Chondrocyte (in vitro differentiated cells): ENCODE results near the gene SSR1. TPM values are rescaled to one million over a fixed set of nuclear protein-coding genes. Genes with fewer than 3 reads are reported as not detected.

Experiments used
- DNase-seq: peaks from one replicate; pipeline ENCODE4 v3.0.0; 2021; ENCODE audit warnings: mixed read lengths, low spot score
- H3K27ac Mint-ChIP-seq: one replicate; pipeline ENCODE4 v1.8.0; 2021; ENCODE audit warnings: mild to moderate bottlenecking, moderate library complexity, mixed read lengths; ENCODE audit not compliant: unreplicated experiment
- H3K27me3 Mint-ChIP-seq: 2 replicates; pipeline ENCODE4 v1.8.0; 2021; ENCODE audit warnings: low read depth, mixed read lengths
- H3K36me3 Mint-ChIP-seq: 2 replicates; pipeline ENCODE4 v1.8.0; 2021; ENCODE audit warnings: low read depth, mixed read lengths
- H3K4me1 Mint-ChIP-seq: 2 replicates; pipeline ENCODE4 v1.8.0; 2021; ENCODE audit warnings: low read depth, mild to moderate bottlenecking, mixed read lengths
- H3K4me3 Mint-ChIP-seq: one replicate; pipeline ENCODE4 v1.8.0; 2021; ENCODE audit warnings: mild to moderate bottlenecking, moderate library complexity, mixed read lengths; ENCODE audit not compliant: unreplicated experiment
- H3K9me3 Mint-ChIP-seq: 2 replicates; pipeline ENCODE4 v1.8.0; 2021; ENCODE audit warnings: low read depth, mixed read lengths
- total RNA-seq: library from RNA; stranded (reverse); gene quantifications from 3 replicates; pipeline ENCODE4 v1.2.1, GENCODE V29; 2021
- TF ChIP-seq, protein P1 (sequence below): fragments of 200-600 bp; sonication (generic); IDR thresholded peaks from 2 replicates; pipeline ENCODE4 v1.5.0; 2021; ENCODE audit warnings: antibody characterized with exemption, mild to moderate bottlenecking, moderate library complexity

Gene SSR1
- total RNA-seq, 1 donor from 2014 or later: 236 TPM

DNA sequence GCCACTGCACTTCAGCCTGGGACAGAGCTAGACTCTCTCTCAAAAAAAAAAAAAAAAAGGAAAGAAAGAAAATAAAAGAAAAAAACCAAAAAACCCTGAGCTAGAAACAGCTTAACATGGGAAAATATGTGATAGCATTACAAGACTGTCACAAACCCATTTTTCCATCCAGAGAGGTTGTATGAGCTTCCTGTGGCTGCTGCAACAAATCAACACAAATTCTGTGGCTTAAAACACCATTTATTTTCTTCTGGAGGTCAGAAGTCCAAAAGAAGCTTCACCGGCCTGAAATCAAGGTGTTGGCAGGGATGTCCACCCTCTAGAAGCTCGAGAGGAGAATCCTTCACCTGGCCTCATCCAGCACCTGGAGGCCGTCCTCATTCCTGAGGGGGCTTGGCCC, 21.7 kb upstream of the SSR1 start:
- TF ChIP-seq, protein P1, sequence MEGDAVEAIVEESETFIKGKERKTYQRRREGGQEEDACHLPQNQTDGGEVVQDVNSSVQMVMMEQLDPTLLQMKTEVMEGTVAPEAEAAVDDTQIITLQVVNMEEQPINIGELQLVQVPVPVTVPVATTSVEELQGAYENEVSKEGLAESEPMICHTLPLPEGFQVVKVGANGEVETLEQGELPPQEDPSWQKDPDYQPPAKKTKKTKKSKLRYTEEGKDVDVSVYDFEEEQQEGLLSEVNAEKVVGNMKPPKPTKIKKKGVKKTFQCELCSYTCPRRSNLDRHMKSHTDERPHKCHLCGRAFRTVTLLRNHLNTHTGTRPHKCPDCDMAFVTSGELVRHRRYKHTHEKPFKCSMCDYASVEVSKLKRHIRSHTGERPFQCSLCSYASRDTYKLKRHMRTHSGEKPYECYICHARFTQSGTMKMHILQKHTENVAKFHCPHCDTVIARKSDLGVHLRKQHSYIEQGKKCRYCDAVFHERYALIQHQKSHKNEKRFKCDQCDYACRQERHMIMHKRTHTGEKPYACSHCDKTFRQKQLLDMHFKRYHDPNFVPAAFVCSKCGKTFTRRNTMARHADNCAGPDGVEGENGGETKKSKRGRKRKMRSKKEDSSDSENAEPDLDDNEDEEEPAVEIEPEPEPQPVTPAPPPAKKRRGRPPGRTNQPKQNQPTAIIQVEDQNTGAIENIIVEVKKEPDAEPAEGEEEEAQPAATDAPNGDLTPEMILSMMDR: no peak
- peaks cover under 1% of the 10 kb centered on the region for H3K9me3 Mint-ChIP-seq
- H3K4me1 Mint-ChIP-seq: peaks cover 5% of the 10 kb centered on the region
- no peak overlapping the region for H3K27ac Mint-ChIP-seq
- H3K4me3 Mint-ChIP-seq: no peak overlapping the region
- no peaks in the 10 kb centered on the region for H3K36me3 Mint-ChIP-seq
- no peak for DNase-seq
- H3K27me3 Mint-ChIP-seq: no peaks in the 10 kb centered on the region

DNA sequence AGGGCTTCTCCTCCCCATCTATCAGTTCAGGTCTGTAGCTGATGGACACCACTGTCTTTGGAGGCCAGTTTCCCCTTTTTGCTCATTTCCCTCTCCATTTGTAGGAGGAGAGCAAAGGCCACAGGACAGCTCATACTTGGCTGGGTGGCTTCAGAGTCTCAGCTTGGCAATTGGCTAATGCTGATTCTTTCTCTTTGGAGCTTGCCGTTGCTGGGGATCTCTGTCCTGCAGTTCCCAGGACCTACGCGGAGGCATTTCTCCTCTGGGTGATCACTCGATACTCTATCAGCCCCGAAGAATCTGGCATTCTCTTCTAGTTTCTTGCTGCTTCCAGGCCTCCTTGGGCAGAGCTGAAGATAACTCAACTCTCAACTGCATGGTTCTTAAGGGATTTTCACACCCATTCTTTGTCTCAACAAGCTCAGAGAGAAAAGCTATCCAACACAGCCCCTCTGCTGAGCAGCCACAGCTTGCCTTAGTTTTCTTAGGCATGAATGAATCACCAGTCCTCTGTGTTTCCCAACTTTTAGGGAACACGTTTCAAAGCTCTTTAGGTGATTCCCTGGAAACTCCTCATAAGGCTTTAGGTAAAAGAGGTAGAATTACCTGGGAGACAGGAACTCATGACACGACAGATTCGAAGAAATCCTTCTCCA, 19.2 kb upstream of the SSR1 start:
- H3K36me3 Mint-ChIP-seq: no peaks in the 10 kb centered on the region
- no peak overlapping the region for H3K27ac Mint-ChIP-seq
- no peak for DNase-seq
- H3K4me3 Mint-ChIP-seq: no peak overlapping the region
- H3K9me3 Mint-ChIP-seq: no peaks in the 10 kb centered on the region
- H3K27me3 Mint-ChIP-seq: no peaks in the 10 kb centered on the region
- no peaks in the 10 kb centered on the region for H3K4me1 Mint-ChIP-seq
- TF ChIP-seq, protein P1: no peak

DNA sequence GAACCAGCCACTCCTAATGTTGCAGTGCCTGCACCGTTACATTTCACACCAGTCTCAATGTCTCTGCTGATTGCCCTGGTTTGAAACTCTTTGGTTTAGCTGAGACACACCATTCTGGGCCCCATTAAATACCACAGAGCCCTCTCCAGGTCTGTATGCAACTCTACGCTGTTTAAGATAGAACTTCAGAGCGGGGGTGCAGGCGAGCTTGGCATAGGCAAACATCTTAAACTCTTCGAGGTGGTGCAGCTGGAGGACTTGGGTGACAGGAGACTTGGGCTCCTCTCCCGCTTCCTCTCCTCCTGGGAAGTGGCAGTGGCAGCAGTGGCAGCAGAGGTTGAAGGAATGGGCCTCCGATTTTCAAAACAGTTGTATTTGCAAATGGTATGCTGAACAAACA, 18.5 kb upstream of the SSR1 start:
- no peak overlapping the region for H3K4me3 Mint-ChIP-seq
- H3K36me3 Mint-ChIP-seq: no peaks in the 10 kb centered on the region
- DNase-seq: no peak
- H3K4me1 Mint-ChIP-seq: no peaks in the 10 kb centered on the region
- H3K27me3 Mint-ChIP-seq: no peaks in the 10 kb centered on the region
- no peak overlapping the region for H3K27ac Mint-ChIP-seq
- TF ChIP-seq, protein P1: no peak
- H3K9me3 Mint-ChIP-seq: no peaks in the 10 kb centered on the region

DNA sequence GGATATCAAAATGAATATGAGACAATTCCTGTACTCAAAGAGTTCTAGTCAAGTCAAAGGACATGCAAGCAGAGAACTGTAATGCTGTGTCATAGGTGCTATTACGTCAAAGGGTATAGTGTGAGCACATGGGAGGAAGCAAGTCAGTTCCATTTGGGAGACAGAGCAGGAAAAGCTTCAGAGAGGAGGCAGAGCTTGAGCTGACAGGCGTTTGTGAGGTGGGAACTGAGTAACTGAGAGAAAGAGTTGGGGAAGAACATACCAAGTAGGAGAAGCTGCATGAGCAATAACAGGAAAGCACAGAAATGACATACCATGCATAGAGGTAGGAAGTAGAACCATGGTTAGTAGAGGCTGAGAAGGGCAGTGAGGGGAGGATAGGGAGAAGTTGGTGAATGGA, 15.2 kb upstream of the SSR1 start:
- H3K27ac Mint-ChIP-seq: no peak overlapping the region
- DNase-seq: no peak
- no peaks in the 10 kb centered on the region for H3K4me1 Mint-ChIP-seq
- no peaks in the 10 kb centered on the region for H3K27me3 Mint-ChIP-seq
- H3K9me3 Mint-ChIP-seq: no peaks in the 10 kb centered on the region
- H3K36me3 Mint-ChIP-seq: no peaks in the 10 kb centered on the region
- TF ChIP-seq, protein P1: no peak
- H3K4me3 Mint-ChIP-seq: no peak overlapping the region

DNA sequence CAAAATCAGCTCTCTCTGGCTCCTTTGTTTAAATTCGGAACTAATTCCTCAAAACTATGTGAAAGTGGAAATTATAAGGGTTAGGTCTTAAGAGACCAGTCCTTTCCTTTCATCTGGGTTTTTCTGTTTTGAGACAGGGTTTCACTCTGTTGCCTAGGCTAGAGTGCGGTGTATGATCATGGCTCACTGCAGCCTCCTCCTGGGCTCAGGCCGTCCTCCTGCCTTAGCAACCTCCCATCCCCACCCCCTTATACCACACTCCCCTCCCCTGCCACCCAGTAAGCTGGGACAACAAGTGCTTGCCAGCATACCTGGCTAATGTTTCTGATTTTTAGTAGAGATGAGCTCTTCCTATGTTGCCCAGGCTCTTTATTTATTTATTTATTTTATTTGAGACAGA, 12.8 kb upstream of the SSR1 start:
- no peak overlapping the region for H3K4me3 Mint-ChIP-seq
- no peaks in the 10 kb centered on the region for H3K36me3 Mint-ChIP-seq
- TF ChIP-seq, protein P1: no peak
- no peaks in the 10 kb centered on the region for H3K9me3 Mint-ChIP-seq
- H3K27me3 Mint-ChIP-seq: no peaks in the 10 kb centered on the region
- no peak for DNase-seq
- H3K4me1 Mint-ChIP-seq: no peaks in the 10 kb centered on the region
- no peak overlapping the region for H3K27ac Mint-ChIP-seq
